Non-pigmented ciliary epithelial cell (primary cell): ENCODE data around the gene CCNA2.

Source experiments
- DNase-seq: peaks from one replicate; pipeline ENCODE4 v3.0.0-alpha.2; 2010; ENCODE audit warnings: low read depth

The CCNA2 gene

GRCh38 chr4:121773883-121774282, 49.8 kb downstream of the CCNA2 start:
- no peak for DNase-seq

- DNase-seq = no peak
Measured at GRCh38 chr4:121771869-121772268, 51.8 kb downstream of the CCNA2 start.

- no peak for DNase-seq
Measured at GRCh38 chr4:121769341-121769740, 54.3 kb downstream of the CCNA2 start.

- no peak for DNase-seq
Measured at GRCh38 chr4:121767166-121767565, 56.5 kb downstream of the CCNA2 start.
